Spleen (tissue), 7 donors: ENCODE results near the gene PALM3.

Source experiments
- CTCF ChIP-seq, 11 experiments: fragments of 200-600 bp in 7 of 11; fragments of 450-650 bp in 4 of 11; sonication (generic) in 4 of 11; IDR thresholded peaks in 8 of 11; conservative IDR thresholded peaks in 3 of 11; 1 replicate in 7 of 11; 2 replicates in 4 of 11; pipeline versions ENCODE4 v1.4.0 to v1.8.0; 2016 to 2021; ENCODE audit warnings: antibody characterized with exemption in 11 of 11, inconsistent platforms in 4 of 11, mild to moderate bottlenecking in 1 of 11
- POLR2AphosphoS5 ChIP-seq, 3 donors: sonication (generic); formaldehyde crosslinking; IDR thresholded peaks; one replicate each; pipeline ENCODE4 v1.5.1; 2017; ENCODE audit warnings: antibody characterized with exemption in 3 of 3
- donor health status: DM: no; HTN: no; CAD: no; lungs with moderate emphysema.
- donor health status: DM: no; HTN: no; CAD: no.
- donor health status: DM: no; HTN: no; CAD: no.

- TF ChIP-seq CTCF (IDR thresholded peaks at IDR 0.05 in 8 of 11, conservative IDR thresholded peaks at IDR 0.05 in 3 of 11), result peak; percentile 20 to 88 (median 70)
- TF ChIP-seq POLR2AphosphoS5 (IDR thresholded peaks at IDR 0.05), result peak in 1 of 3 donors; percentile 18
These were observed 18.9 kb downstream of the PALM3 start for GRCh38 chr19:14042659-14043608.
